ENCODE measurements around the gene NOS1AP.

- TF ChIP-seq CTCF (conservative IDR thresholded peaks at IDR 0.05; ENCODE audit: low read depth, low read length) = no peak
- TF ChIP-seq EZH2phosphoT487 (IDR thresholded peaks at IDR 0.05; ENCODE audit: borderline replicate concordance, low read length) = no peak
Measured at GRCh38 chr1:162360237-162360873, 290.9 kb downstream of the NOS1AP start.
